HG03442 (cell line): Measurements from ENCODE around the gene OR51A7.
"Not testable (repeated sequence)": the region's sequence is repeated elsewhere in the genome, so short reads cannot be mapped to it uniquely, and the experiment has no call there.

Source experiments
- ATAC-seq: cut with Tn5 transposase; IDR thresholded peaks from one replicate; pipeline ENCODE4 v1.9.1; 2021; ENCODE audit warnings: mild to moderate bottlenecking, moderate library complexity; ENCODE audit not compliant: unreplicated experiment

The OR51A7 gene

GRCh38 chr11:4955613-4956012, 52.0 kb downstream of the OR51A7 start, which contains the start of gene OR51A2:
TSS of gene OR51A2 (minus strand) at chr11:4955713. CDS start at chr11:4955713, 0 bp downstream.
- not testable (repeated sequence) for ATAC-seq

- no peak for ATAC-seq
These were observed 53.8 kb downstream of the OR51A7 start for GRCh38 chr11:4957396-4957795.
